Skeletal muscle cell (primary cell): ENCODE data around the gene RNPEPL1.

Source experiments
- DNase-seq: peaks from one replicate; pipeline ENCODE4 v3.0.0-alpha.2; 2010; ENCODE audit warnings: low read depth
- H3K4me3 ChIP-seq: 2 replicates; pipeline ENCODE4 v1.5.1; 2011; ENCODE audit warnings: low read depth, mild to moderate bottlenecking, control low read depth, low read length, moderate library complexity

The RNPEPL1 gene

DNA sequence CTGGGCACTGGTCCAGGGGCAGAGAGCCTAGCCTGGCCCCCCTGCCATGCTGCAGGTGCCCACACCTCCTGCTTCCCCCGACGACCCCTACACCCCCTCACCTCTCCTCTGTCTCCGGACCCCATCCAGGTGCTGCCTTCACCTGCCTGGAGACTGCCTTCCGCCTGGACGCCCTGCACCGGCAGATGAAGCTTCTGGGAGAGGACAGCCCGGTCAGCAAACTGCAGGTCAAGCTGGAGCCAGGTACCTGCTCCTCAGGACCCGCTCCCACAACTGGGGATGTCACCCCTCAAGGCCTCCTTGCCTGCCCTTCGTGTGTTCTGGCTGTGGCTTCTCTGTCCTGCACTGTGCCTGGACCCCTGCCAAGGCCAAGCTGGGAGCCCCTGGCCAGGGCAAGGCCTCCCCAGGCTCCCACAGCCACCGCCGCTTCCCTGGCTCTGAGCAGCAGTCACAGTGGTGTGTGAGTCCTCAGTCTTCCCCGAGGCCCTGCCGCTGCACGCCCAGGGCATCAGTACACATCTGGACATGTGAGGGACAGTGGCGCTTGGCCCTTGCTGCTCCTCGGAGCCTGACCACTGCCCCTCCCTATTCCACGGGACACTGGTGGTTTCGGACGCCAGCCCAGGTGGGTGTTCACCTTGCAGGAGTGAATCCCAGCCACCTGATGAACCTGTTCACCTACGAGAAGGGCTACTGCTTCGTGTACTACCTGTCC is 6.3 kb downstream of the RNPEPL1 start:
- no peak for DNase-seq
- H3K4me3 ChIP-seq = no peak overlapping the region

DNA sequence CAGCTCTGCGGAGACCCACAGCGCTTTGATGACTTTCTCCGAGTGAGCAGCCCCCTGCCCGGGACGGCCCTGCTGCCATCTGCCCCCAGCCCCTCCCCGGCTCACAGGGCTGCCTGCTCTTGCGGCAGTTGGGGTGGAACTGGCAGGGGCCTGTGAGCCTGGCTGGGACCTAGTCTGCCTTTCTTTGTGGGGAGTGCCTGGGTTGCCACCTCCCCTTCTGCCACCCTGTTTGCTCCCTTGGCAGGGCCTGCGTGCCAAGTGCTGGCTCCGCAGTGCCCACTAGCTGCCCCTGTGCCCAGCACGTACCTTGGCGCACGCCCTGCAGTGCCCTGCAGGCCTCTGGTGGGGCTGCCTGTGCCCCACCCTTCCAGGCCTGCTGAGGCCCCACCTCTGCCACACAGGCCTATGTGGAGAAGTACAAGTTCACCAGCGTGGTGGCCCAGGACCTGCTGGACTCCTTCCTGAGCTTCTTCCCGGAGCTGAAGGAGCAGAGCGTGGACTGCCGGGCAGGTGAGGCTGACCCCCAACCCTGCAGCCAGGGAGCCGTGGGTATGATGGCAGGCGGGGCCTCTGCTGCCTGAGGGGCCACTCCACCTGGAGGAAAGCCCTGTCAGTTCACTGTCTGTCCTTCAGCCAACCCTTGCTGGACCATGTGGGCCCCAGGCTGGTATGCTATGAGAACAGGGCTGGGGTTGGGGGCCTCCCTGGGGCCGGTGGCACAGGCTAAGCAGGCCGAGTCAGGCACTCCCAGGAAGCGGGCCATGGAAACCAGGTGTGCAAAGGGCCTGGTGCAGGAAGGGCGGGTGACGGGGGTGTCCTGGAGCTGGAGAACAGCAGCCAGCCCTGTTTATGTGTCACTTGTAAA is 7.0 kb downstream of the RNPEPL1 start:
- H3K4me3 ChIP-seq = no peak overlapping the region
- no peak for DNase-seq

DNA sequence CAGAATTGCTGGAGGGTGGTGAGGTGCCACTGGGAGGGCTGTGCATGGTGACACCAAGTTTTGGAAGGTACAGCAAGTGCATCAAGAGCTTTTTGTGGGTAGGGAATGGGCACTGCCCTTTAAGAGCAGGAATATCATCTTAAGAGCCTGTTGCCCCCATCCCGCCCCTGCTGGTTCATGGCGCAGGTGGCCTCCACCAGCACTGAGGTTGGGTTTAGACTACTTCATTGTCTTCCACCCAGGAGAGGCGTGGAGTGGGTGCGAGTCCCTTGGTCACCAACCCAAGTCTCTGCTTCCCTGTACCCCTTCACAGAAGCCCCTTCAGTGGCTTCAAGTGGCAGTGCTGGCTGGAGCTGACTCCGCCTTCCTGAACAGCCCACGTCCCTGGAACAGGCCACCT is 7.8 kb downstream of the RNPEPL1 start:
- DNase-seq = no peak
- H3K4me3 ChIP-seq = no peak overlapping the region

DNA sequence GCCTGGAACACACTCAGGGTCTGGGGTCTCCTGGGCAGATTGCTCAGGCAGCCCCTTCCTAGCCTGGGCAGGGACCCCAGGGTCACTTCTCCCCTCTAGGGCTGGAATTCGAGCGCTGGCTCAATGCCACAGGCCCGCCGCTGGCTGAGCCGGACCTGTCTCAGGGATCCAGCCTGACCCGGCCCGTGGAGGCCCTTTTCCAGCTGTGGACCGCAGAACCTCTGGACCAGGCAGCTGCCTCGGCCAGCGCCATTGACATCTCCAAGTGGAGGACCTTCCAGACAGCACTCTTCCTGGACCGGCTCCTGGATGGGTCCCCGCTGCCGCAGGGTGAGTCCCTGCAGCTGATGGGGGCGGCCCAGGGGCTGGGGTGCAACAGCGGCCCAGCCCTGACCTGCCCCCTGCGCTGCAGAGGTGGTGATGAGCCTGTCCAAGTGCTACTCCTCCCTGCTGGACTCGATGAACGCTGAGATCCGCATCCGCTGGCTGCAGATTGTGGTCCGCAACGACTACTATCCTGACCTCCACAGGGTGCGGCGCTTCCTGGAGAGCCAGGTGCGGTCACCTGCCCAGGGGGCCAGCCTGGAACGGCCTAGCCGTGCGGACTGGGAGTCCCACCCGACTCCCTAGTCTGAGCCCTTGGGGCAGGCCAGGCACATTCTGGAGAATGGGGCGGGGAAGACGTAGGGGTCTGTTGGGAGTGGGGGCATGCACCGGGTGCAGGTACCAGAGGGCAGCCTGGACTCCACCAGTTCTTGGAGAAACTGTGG is 8.3 kb downstream of the RNPEPL1 start:
- DNase-seq = no peak
- no peak overlapping the region for H3K4me3 ChIP-seq

DNA sequence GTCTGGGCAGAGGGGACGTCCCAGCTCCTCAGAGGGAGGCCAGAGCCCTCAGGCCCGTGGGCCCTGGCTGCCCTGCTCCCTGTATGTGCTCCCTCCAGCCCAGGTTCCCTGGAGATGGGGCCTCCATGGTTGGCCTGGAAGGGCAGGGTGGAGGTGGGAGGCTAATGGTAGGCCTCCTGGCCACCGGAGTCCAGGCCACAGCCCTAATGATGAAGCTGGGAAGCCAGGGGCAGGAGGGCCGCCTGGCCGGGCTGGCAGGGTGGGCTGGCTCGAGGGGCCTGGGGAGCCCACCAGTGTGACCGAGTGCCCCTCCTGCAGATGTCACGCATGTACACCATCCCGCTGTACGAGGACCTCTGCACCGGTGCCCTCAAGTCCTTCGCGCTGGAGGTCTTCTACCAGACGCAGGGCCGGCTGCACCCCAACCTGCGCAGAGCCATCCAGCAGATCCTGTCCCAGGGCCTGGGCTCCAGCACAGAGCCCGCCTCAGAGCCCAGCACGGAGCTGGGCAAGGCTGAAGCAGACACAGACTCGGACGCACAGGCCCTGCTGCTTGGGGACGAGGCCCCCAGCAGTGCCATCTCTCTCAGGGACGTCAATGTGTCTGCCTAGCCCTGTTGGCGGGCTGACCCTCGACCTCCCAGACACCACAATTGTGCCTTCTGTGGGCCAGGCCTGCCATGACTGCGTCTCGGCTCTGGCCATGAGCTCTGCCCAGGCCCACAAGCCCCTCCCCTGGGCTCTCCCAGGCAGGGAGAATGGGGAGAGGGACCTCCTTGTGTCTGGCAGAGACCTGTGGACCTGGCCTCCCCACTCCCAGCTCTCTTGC is 9.2 kb downstream of the RNPEPL1 start:
- no peak for DNase-seq
- H3K4me3 ChIP-seq = no peak overlapping the region

DNA sequence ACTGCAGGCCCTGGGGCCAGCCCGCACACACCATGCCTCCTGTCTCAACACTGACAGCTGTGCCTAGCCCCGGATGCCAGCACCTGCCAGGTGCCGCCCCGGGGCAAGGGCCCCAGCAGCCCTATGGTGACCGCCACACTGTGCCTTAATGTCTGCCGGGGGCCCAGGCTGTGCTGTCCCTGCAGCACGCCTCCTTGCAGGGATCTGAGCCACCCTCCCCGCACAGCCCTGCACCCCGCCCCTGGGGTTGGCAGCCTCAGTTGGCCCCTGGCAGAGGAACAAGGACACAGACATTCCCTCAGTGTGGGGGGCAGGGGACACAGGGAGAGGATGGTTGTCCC is 9.8 kb downstream of the RNPEPL1 start:
- DNase-seq = no peak
- no peak overlapping the region for H3K4me3 ChIP-seq

GRCh38 chr2:240578488-240578887 is 10.2 kb downstream of the RNPEPL1 start:
- DNase-seq = no peak
- no peak overlapping the region for H3K4me3 ChIP-seq

GRCh38 chr2:240579071-240579762 is 10.9 kb downstream of the RNPEPL1 start:
- no peak for DNase-seq
- no peak overlapping the region for H3K4me3 ChIP-seq

DNA sequence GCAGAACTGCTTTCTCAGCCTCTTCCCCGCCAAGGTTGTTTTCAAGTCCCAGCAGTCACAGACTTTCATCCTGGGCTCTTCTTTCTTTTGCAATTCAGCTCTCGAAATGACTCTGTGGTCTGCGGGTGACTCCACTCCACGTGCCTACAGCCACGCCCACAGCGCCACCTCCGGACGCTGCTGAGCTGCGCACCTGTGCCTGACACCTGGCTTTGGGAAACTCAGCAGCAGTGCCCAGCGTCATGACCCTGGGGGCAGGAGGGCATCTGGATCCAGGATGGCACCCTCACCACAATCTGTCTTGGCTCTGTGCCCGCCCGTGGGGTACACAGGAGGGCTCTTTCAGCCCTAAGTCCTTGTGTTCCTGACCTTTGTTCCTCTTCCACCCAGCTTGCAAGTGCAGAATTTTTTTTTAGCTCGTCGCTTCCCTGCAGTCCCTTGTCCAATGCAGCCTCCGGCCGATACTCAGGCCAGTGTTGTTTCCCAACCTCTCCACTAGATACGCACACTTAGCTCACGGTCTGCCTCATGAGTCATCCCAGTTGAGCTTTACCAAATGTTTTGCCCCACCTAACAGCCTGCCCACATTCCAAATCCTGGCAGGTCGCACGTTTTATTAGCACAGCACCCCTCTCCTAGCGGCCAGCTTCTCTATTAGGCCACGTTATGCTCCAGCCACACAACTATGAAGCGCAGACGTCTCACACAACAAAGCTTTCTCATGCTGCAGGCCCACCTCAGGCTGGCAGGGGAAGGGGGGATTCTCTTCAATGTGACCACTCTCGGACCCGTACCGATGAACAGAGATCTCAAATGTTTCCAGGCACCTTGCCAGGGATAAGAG is 11.7 kb downstream of the RNPEPL1 start:
- peak; percentile 44 for DNase-seq
- H3K4me3 ChIP-seq = no peak overlapping the region

- no peak for DNase-seq
- H3K4me3 ChIP-seq = no peak overlapping the region
Observed at GRCh38 chr2:240581811-240582210, 13.5 kb downstream of the RNPEPL1 start.

- no peak for DNase-seq
- H3K4me3 ChIP-seq = no peak overlapping the region
Observed at GRCh38 chr2:240582781-240583180, 14.5 kb downstream of the RNPEPL1 start.

GRCh38 chr2:240583774-240584173 is 15.5 kb downstream of the RNPEPL1 start:
- DNase-seq = no peak
- H3K4me3 ChIP-seq = no peak overlapping the region

GRCh38 chr2:240584486-240585031 is 16.3 kb downstream of the RNPEPL1 start:
- H3K4me3 ChIP-seq = no peak overlapping the region
- no peak for DNase-seq

DNA sequence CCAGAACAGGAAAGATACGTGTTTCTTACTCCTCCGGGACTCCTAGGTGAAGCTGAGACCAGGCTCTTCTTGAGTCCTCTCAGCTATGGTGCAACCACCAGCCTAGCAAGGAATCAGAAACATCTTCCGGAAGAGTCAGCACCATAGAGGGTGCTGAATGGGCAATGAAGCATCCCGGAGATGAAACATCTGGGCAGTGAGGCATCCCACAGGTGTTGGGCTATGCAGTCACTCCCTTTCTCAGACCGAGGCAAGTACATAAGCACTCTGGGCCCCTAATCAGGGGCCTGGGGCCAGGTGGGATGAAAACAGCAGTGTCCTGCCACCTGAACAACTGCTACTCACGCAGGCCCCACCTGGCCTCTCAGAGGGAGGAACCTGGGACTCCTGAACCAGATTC is 16.8 kb downstream of the RNPEPL1 start:
- DNase-seq = no peak
- peak overlapping the region; percentile 100 for H3K4me3 ChIP-seq

DNA sequence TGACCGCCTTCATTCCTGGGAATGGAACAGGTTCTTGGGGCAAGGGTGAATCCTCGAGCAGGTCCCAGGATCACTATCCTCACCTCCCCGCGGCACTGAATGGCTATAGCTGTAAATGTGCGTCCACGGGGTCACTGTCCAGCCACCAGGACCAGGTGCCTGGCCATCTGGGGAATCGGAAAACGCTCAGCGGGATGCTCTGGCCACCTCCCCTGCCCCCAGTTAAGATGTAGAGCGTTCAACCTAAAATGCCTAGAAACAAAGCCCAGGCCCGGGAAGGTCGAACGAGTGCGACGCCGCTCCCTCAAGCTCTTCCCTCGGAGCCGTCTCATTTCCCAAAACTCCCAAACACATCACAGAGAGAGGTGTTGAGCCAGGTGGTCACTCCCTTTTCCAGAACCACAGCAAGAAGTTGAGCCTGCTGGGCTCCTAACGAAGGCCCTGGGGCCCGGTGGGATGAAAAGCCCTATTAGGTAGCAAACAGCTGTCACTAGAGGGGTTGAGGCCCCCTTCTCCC is 17.5 kb downstream of the RNPEPL1 start:
- DNase-seq = no peak

GRCh38 chr2:240586198-240586918 is 18.1 kb downstream of the RNPEPL1 start, which contains the start of gene CAPN10:
TSS of gene CAPN10 (plus strand) at chr2:240586734. CDS start at chr2:240586912, 178 bp downstream.
- DNase-seq = peak; percentile 83
- peak within 1 kb of the TSS; percentile 100 for H3K4me3 ChIP-seq

More for the DNA sequence above, 17.5 kb downstream of the RNPEPL1 start:
- peak overlapping the region; percentile 100 for H3K4me3 ChIP-seq
